CD14-positive monocyte (primary cell): ENCODE data around the gene PDGFD. TPM values are rescaled to one million over a fixed set of nuclear protein-coding genes. Genes with fewer than 3 reads are reported as not detected.

Source experiments
- DNase-seq, 3 donors: peaks; one replicate each; pipeline ENCODE4 v3.0.0-alpha.2; 2011 to 2022
- H2AFZ ChIP-seq: 2 replicates; pipeline ENCODE4 v1.6.0; 2012; ENCODE audit warnings: mild to moderate bottlenecking, low read depth, low read length, inconsistent platforms; ENCODE audit not compliant: insufficient read depth, poor library complexity, severe bottlenecking
- H3K27ac ChIP-seq, 2 donors: 1 replicate in 1 of 2; 2 replicates in 1 of 2; pipeline ENCODE4 v1.5.1; 2012 to 2013; ENCODE audit warnings: low read length in 2 of 2, control low read depth in 1 of 2, inconsistent platforms in 1 of 2, low read depth in 1 of 2, mild to moderate bottlenecking in 1 of 2
- H3K27me3 ChIP-seq, 2 donors: one replicate each; pipeline versions ENCODE4 v1.6.0 to v1.6.1; 2011 to 2013; ENCODE audit warnings: low read length in 2 of 2; ENCODE audit not compliant: control insufficient read depth in 2 of 2, insufficient read depth in 2 of 2
- H3K36me3 ChIP-seq, 2 donors: replicated peaks in 1 of 2; 1 replicate in 1 of 2; 2 replicates in 1 of 2; pipeline versions ENCODE4 v1.5.1 to v1.6.1; 2012 to 2013; ENCODE audit warnings: low read length in 2 of 2, control low read depth in 1 of 2, inconsistent platforms in 1 of 2, mild to moderate bottlenecking in 1 of 2; ENCODE audit not compliant: insufficient read depth in 2 of 2, control insufficient read depth in 1 of 2
- H3K4me1 ChIP-seq, 2 donors: 1 replicate in 1 of 2; 2 replicates in 1 of 2; pipeline versions ENCODE4 v1.5.1 to v1.6.1; 2012 to 2013; ENCODE audit warnings: low read length in 2 of 2, control low read depth in 1 of 2, inconsistent platforms in 1 of 2, mild to moderate bottlenecking in 1 of 2, moderate library complexity in 1 of 2; ENCODE audit not compliant: insufficient read depth in 2 of 2, control insufficient read depth in 1 of 2
- H3K4me2 ChIP-seq: replicated peaks from 2 replicates; pipeline ENCODE3; 2012; ENCODE audit warnings: low read length, moderate library complexity, mild to moderate bottlenecking; ENCODE audit not compliant: poor library complexity, severe bottlenecking; ENCODE audit errors: extremely low read depth
- H3K4me3 ChIP-seq, 3 experiments: fragments of 200-600 bp in 1 of 3; sonication (generic) in 1 of 3; replicated peaks in 1 of 3; 1 replicate in 2 of 3; 2 replicates in 1 of 3; pipeline ENCODE4 v1.5.1; 2011 to 2013; ENCODE audit warnings: low read length in 3 of 3, mild to moderate bottlenecking in 3 of 3, control low read depth in 2 of 3, low read depth in 2 of 3, inconsistent platforms in 1 of 3, moderate library complexity in 1 of 3
- H3K79me2 ChIP-seq: 2 replicates; pipeline ENCODE4 v1.6.0; 2012; ENCODE audit warnings: mild to moderate bottlenecking, control low read depth, inconsistent platforms, low read length, moderate library complexity; ENCODE audit not compliant: insufficient read depth
- H3K9ac ChIP-seq: 2 replicates; pipeline ENCODE4 v1.6.0; 2017; ENCODE audit warnings: low read length, mild to moderate bottlenecking; ENCODE audit not compliant: insufficient read depth, poor library complexity, severe bottlenecking
- H3K9me3 ChIP-seq, 2 donors: replicated peaks in 1 of 2; 1 replicate in 1 of 2; 2 replicates in 1 of 2; pipeline versions ENCODE4 v1.5.1 to v1.6.1; 2012 to 2013; ENCODE audit warnings: low read length in 2 of 2, control low read depth in 1 of 2; ENCODE audit not compliant: control insufficient read depth in 1 of 2, insufficient read depth in 1 of 2
- H4K20me1 ChIP-seq: 2 replicates; pipeline ENCODE4 v1.6.0; 2012; ENCODE audit warnings: mild to moderate bottlenecking, low read length, control low read depth, moderate library complexity; ENCODE audit not compliant: insufficient read depth
- H3K27ac Mint-ChIP-seq, 7 donors: one replicate each; pipeline ENCODE4 v1.8.0; 2020; ENCODE audit warnings: mild to moderate bottlenecking in 7 of 7, mixed read lengths in 7 of 7, moderate library complexity in 6 of 7, inconsistent platforms in 2 of 7
- H3K27me3 Mint-ChIP-seq, 3 donors: one replicate each; pipeline ENCODE4 v1.8.0; 2021 to 2022; ENCODE audit warnings: low read depth in 3 of 3, mild to moderate bottlenecking in 3 of 3, mixed read lengths in 3 of 3, moderate library complexity in 3 of 3, inconsistent platforms in 1 of 3
- H3K36me3 Mint-ChIP-seq, 2 donors: one replicate each; pipeline ENCODE4 v1.8.0; 2020; ENCODE audit warnings: mixed read lengths in 2 of 2, inconsistent platforms in 1 of 2, mild to moderate bottlenecking in 1 of 2
- H3K4me1 Mint-ChIP-seq: one replicate; pipeline ENCODE4 v1.8.0; 2020; ENCODE audit warnings: mild to moderate bottlenecking, mixed read lengths
- H3K4me3 Mint-ChIP-seq, 2 donors: one replicate each; pipeline ENCODE4 v1.8.0; 2020; ENCODE audit warnings: mild to moderate bottlenecking in 2 of 2, mixed read lengths in 2 of 2, moderate library complexity in 1 of 2
- H3K9me3 Mint-ChIP-seq, 7 donors: one replicate each; pipeline ENCODE4 v1.8.0; 2020 to 2022; ENCODE audit warnings: mixed read lengths in 7 of 7, mild to moderate bottlenecking in 6 of 7, moderate library complexity in 6 of 7, inconsistent platforms in 2 of 7
- WGBS: methylation state at CpG from one replicate; pipeline ENCODE4 v1.1.5; 2013; ENCODE audit warnings: missing lambda C conversion rate; ENCODE audit not compliant: insufficient coverage; 5-methylcytosine and 5-hydroxymethylcytosine counted together
- intact Hi-C, 2 donors: fragments of 100-400 bp; cut with micrococcal nuclease; formaldehyde crosslinking; loops; one replicate each; pipeline versions ENCODE4 v1.15.0 to v1.15.1; 2023
- polyA plus RNA-seq, 3 donors: library from polyadenylated mRNA; depleted of rRNA in 1 of 3; unstranded in 2 of 3; stranded (reverse) in 1 of 3; fragments of 300-500 nt in 2 of 3; fragments of >200 nt in 1 of 3; fragmentation: Illumina TruSeq in 2 of 3; gene quantifications; 1 replicate in 2 of 3; 2 replicates in 1 of 3; pipeline ENCODE4 v1.2.3, GENCODE V29; 2012 to 2021
- TF ChIP-seq, protein P1 (sequence below): fragments of 200-600 bp; IDR thresholded peaks from one replicate; pipeline ENCODE4 v1.8.0; 2022; ENCODE audit warnings: antibody characterized with exemption, mild to moderate bottlenecking

Gene PDGFD
- polyA plus RNA-seq, 3 donors, result 0.05 to 0.15 TPM; not detected in 1

DNA sequence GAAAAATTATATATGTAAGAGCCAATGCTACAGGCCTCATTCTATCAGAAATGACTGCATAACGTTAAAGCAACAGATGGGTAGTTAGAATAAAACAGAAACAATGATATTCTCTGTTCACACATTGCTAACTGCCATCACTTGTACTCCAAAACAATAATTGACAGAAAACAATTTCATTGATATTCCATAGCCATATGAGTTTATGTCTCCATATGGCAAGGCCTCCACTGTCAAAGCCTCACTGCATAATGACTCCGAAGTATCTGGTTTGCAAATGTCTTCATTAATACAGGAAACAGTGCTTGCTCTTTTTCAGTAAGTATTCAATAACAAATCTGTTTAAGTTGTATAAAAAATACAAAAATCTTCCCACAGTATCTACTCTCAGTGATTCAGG, 117.6 kb downstream of the PDGFD start:
- Mint-ChIP-seq H3K36me3 (no peaks in the 10 kb centered on the region), H3K4me1 (peaks cover 2% of the 10 kb centered on the region), H3K27ac (no peak overlapping the region), H3K9me3 (peaks cover 0 to 6% (median 0%) of the 10 kb centered on the region in 7 donors), H3K27me3 (no peaks in the 10 kb centered on the region), H3K4me3 (no peak overlapping the region)
- DNase-seq, result no peak
- H4K20me1 ChIP-seq, result no peaks in the 10 kb centered on the region
- no peak overlapping the region for H2AFZ ChIP-seq
- no peaks in the 10 kb centered on the region for H3K79me2 ChIP-seq
- no peak overlapping the region for H3K4me3 ChIP-seq
- no peaks in the 10 kb centered on the region for H3K9me3 ChIP-seq
- intact Hi-C loops, result no loop called here
- peaks cover 10% of the 10 kb centered on the region in 2 donors for H3K4me1 ChIP-seq
- no CpG with 5 or more reads among the region's 2 CpGs for WGBS
- TF ChIP-seq, protein P1, sequence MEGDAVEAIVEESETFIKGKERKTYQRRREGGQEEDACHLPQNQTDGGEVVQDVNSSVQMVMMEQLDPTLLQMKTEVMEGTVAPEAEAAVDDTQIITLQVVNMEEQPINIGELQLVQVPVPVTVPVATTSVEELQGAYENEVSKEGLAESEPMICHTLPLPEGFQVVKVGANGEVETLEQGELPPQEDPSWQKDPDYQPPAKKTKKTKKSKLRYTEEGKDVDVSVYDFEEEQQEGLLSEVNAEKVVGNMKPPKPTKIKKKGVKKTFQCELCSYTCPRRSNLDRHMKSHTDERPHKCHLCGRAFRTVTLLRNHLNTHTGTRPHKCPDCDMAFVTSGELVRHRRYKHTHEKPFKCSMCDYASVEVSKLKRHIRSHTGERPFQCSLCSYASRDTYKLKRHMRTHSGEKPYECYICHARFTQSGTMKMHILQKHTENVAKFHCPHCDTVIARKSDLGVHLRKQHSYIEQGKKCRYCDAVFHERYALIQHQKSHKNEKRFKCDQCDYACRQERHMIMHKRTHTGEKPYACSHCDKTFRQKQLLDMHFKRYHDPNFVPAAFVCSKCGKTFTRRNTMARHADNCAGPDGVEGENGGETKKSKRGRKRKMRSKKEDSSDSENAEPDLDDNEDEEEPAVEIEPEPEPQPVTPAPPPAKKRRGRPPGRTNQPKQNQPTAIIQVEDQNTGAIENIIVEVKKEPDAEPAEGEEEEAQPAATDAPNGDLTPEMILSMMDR, result no peak
- no peak overlapping the region for H3K9ac ChIP-seq
- H3K4me2 ChIP-seq, result no peak overlapping the region
- H3K27me3 ChIP-seq, result no peaks in the 10 kb centered on the region
- no peak overlapping the region for H3K27ac ChIP-seq
- H3K36me3 ChIP-seq, result no peaks in the 10 kb centered on the region

DNA sequence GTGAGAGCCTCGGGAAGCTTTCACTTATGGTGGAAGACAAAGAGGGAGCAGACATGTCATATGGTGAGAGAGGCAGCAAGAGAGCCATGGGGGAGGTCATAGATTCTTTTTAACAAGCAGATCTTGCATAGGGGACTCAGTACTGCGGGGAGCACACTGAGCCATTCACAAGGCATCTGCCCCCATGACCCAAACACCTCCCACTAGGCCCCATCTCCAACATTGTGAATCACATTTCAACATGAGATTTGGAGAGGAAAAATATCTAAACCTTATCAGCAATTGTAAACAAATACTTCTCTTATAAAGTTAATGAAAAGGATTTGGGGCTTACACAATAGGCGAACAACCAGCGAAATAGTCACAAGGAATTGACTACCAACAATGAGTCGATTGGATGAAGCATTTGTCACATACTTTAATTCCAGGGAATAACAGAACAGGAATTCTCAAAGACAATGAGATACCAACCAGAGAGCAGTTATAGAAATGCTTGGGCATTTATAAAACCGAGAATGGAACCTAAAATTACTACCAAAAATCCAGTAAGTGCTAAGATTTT, 120.2 kb downstream of the PDGFD start:
- Mint-ChIP-seq H3K9me3 (peaks cover 0 to 6% (median 0%) of the 10 kb centered on the region in 7 donors), H3K4me3 (no peak overlapping the region), H3K4me1 (peaks cover 2% of the 10 kb centered on the region), H3K27ac (no peak overlapping the region), H3K36me3 (no peaks in the 10 kb centered on the region), H3K27me3 (no peaks in the 10 kb centered on the region)
- WGBS, result 89% methylated on average over 1 of the region's 6 CpGs
- Histone ChIP-seq H3K36me3 (no peaks in the 10 kb centered on the region), H4K20me1 (no peaks in the 10 kb centered on the region), H3K4me1 (no peaks in the 10 kb centered on the region), H3K27me3 (no peaks in the 10 kb centered on the region), H3K4me2 (no peak overlapping the region), H2AFZ (no peak overlapping the region), H3K27ac (no peak overlapping the region), H3K79me2 (no peaks in the 10 kb centered on the region), H3K9me3 (no peaks in the 10 kb centered on the region), H3K9ac (no peak overlapping the region), H3K4me3 (no peak overlapping the region)
- TF ChIP-seq, protein P1, result no peak
- intact Hi-C loops, result no loop called here
- DNase-seq, result no peak
